Measurements from ENCODE around the gene MAP2K1.

DNA sequence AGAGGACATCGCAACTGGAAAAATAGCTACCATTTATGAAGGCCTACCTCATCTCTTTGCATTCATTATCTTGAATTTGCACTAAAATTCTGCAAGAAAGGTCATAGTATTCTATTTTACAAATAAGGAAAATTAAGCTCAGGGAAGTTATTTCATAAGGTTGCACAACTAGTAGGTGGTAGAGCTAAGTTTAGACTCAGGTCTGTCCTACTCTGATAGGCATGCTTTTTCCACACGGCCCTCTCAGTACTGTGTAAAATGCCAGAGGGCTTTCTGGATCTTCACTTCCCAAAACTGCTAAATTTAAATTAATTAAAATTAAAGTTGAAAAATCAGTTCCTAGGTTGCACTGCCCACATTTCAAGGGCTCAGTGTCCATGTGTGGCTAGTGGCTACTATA, 18.3 kb downstream of the MAP2K1 start:
- no peak for TF ChIP-seq EZH2 (IDR thresholded peaks at IDR 0.05)
- TF ChIP-seq POLR2AphosphoS5 (IDR thresholded peaks at IDR 0.05; ENCODE audit: borderline replicate concordance, low read depth, low read length) = no peak
- no peak for TF ChIP-seq FOXP2 (optimal IDR thresholded peaks at IDR 0.05; ENCODE audit: control extremely low read depth, extremely low read length, insufficient read depth)
